CD14-positive monocyte (primary cell): ENCODE data around the gene ITGB1. TPM values are rescaled to one million over a fixed set of nuclear protein-coding genes. Genes with fewer than 3 reads are reported as not detected.

Experiments used
- DNase-seq, 3 donors: peaks; one replicate each; pipeline ENCODE4 v3.0.0-alpha.2; 2011 to 2022
- H2AFZ ChIP-seq: 2 replicates; pipeline ENCODE4 v1.6.0; 2012; ENCODE audit warnings: mild to moderate bottlenecking, low read depth, low read length, inconsistent platforms; ENCODE audit not compliant: insufficient read depth, poor library complexity, severe bottlenecking
- H3K27ac ChIP-seq, 2 donors: 1 replicate in 1 of 2; 2 replicates in 1 of 2; pipeline ENCODE4 v1.5.1; 2012 to 2013; ENCODE audit warnings: low read length in 2 of 2, control low read depth in 1 of 2, inconsistent platforms in 1 of 2, low read depth in 1 of 2, mild to moderate bottlenecking in 1 of 2
- H3K27me3 ChIP-seq, 2 donors: one replicate each; pipeline versions ENCODE4 v1.6.0 to v1.6.1; 2011 to 2013; ENCODE audit warnings: low read length in 2 of 2; ENCODE audit not compliant: control insufficient read depth in 2 of 2, insufficient read depth in 2 of 2
- H3K36me3 ChIP-seq, 2 donors: replicated peaks in 1 of 2; 1 replicate in 1 of 2; 2 replicates in 1 of 2; pipeline versions ENCODE4 v1.5.1 to v1.6.1; 2012 to 2013; ENCODE audit warnings: low read length in 2 of 2, control low read depth in 1 of 2, inconsistent platforms in 1 of 2, mild to moderate bottlenecking in 1 of 2; ENCODE audit not compliant: insufficient read depth in 2 of 2, control insufficient read depth in 1 of 2
- H3K4me1 ChIP-seq, 2 donors: 1 replicate in 1 of 2; 2 replicates in 1 of 2; pipeline versions ENCODE4 v1.5.1 to v1.6.1; 2012 to 2013; ENCODE audit warnings: low read length in 2 of 2, control low read depth in 1 of 2, inconsistent platforms in 1 of 2, mild to moderate bottlenecking in 1 of 2, moderate library complexity in 1 of 2; ENCODE audit not compliant: insufficient read depth in 2 of 2, control insufficient read depth in 1 of 2
- H3K4me2 ChIP-seq: replicated peaks from 2 replicates; pipeline ENCODE3; 2012; ENCODE audit warnings: low read length, moderate library complexity, mild to moderate bottlenecking; ENCODE audit not compliant: poor library complexity, severe bottlenecking; ENCODE audit errors: extremely low read depth
- H3K4me3 ChIP-seq, 3 experiments: fragments of 200-600 bp in 1 of 3; sonication (generic) in 1 of 3; replicated peaks in 1 of 3; 1 replicate in 2 of 3; 2 replicates in 1 of 3; pipeline ENCODE4 v1.5.1; 2011 to 2013; ENCODE audit warnings: low read length in 3 of 3, mild to moderate bottlenecking in 3 of 3, control low read depth in 2 of 3, low read depth in 2 of 3, inconsistent platforms in 1 of 3, moderate library complexity in 1 of 3
- H3K79me2 ChIP-seq: 2 replicates; pipeline ENCODE4 v1.6.0; 2012; ENCODE audit warnings: mild to moderate bottlenecking, control low read depth, inconsistent platforms, low read length, moderate library complexity; ENCODE audit not compliant: insufficient read depth
- H3K9ac ChIP-seq: 2 replicates; pipeline ENCODE4 v1.6.0; 2017; ENCODE audit warnings: low read length, mild to moderate bottlenecking; ENCODE audit not compliant: insufficient read depth, poor library complexity, severe bottlenecking
- H3K9me3 ChIP-seq, 2 donors: replicated peaks in 1 of 2; 1 replicate in 1 of 2; 2 replicates in 1 of 2; pipeline versions ENCODE4 v1.5.1 to v1.6.1; 2012 to 2013; ENCODE audit warnings: low read length in 2 of 2, control low read depth in 1 of 2; ENCODE audit not compliant: control insufficient read depth in 1 of 2, insufficient read depth in 1 of 2
- H4K20me1 ChIP-seq: 2 replicates; pipeline ENCODE4 v1.6.0; 2012; ENCODE audit warnings: mild to moderate bottlenecking, low read length, control low read depth, moderate library complexity; ENCODE audit not compliant: insufficient read depth
- H3K27ac Mint-ChIP-seq, 7 donors: one replicate each; pipeline ENCODE4 v1.8.0; 2020; ENCODE audit warnings: mild to moderate bottlenecking in 7 of 7, mixed read lengths in 7 of 7, moderate library complexity in 6 of 7, inconsistent platforms in 2 of 7
- H3K27me3 Mint-ChIP-seq, 3 donors: one replicate each; pipeline ENCODE4 v1.8.0; 2021 to 2022; ENCODE audit warnings: low read depth in 3 of 3, mild to moderate bottlenecking in 3 of 3, mixed read lengths in 3 of 3, moderate library complexity in 3 of 3, inconsistent platforms in 1 of 3
- H3K36me3 Mint-ChIP-seq, 2 donors: one replicate each; pipeline ENCODE4 v1.8.0; 2020; ENCODE audit warnings: mixed read lengths in 2 of 2, inconsistent platforms in 1 of 2, mild to moderate bottlenecking in 1 of 2
- H3K4me1 Mint-ChIP-seq: one replicate; pipeline ENCODE4 v1.8.0; 2020; ENCODE audit warnings: mild to moderate bottlenecking, mixed read lengths
- H3K4me3 Mint-ChIP-seq, 2 donors: one replicate each; pipeline ENCODE4 v1.8.0; 2020; ENCODE audit warnings: mild to moderate bottlenecking in 2 of 2, mixed read lengths in 2 of 2, moderate library complexity in 1 of 2
- H3K9me3 Mint-ChIP-seq, 7 donors: one replicate each; pipeline ENCODE4 v1.8.0; 2020 to 2022; ENCODE audit warnings: mixed read lengths in 7 of 7, mild to moderate bottlenecking in 6 of 7, moderate library complexity in 6 of 7, inconsistent platforms in 2 of 7
- WGBS: methylation state at CpG from one replicate; pipeline ENCODE4 v1.1.5; 2013; ENCODE audit warnings: missing lambda C conversion rate; ENCODE audit not compliant: insufficient coverage; 5-methylcytosine and 5-hydroxymethylcytosine counted together
- intact Hi-C, 2 donors: fragments of 100-400 bp; cut with micrococcal nuclease; formaldehyde crosslinking; loops; one replicate each; pipeline versions ENCODE4 v1.15.0 to v1.15.1; 2023
- polyA plus RNA-seq, 3 donors: library from polyadenylated mRNA; depleted of rRNA in 1 of 3; unstranded in 2 of 3; stranded (reverse) in 1 of 3; fragments of 300-500 nt in 2 of 3; fragments of >200 nt in 1 of 3; fragmentation: Illumina TruSeq in 2 of 3; gene quantifications; 1 replicate in 2 of 3; 2 replicates in 1 of 3; pipeline ENCODE4 v1.2.3, GENCODE V29; 2012 to 2021
- TF ChIP-seq, protein P1 (sequence below): fragments of 200-600 bp; IDR thresholded peaks from one replicate; pipeline ENCODE4 v1.8.0; 2022; ENCODE audit warnings: antibody characterized with exemption, mild to moderate bottlenecking

ITGB1 gene
- polyA plus RNA-seq, 3 donors: 58.2 to 157 (median 127) TPM

DNA sequence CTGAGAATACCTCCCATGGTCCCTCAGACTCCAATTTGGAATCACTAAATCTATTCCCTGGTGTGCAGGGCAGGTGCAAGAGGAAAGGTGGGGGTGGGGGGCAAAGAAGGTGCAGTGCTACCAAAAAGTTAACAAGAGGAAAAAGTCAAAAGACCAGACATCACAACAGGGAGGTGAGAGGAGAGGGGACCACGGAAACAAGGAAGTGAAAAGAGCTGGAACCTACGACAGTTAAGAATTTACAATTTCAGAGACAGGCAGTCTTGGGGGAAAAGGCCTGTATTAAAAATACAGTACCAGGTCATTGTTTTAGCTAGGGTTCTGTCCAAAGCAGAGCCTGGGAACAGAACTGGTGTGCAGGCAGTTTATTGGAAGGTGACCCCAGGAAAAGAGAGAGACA, 14.6 kb downstream of the ITGB1 start:
- intact Hi-C loops: no loop called here
- no peak for DNase-seq
- Histone ChIP-seq H3K27ac (peak overlapping the region in 1 of 2 donors; percentile 47), H3K27me3 (no peaks in the 10 kb centered on the region), H3K4me1 (peaks cover 26 to 36% of the 10 kb centered on the region in 2 donors), H3K4me3 (no peak overlapping the region), H3K4me2 (no peak overlapping the region), H3K9ac (no peak overlapping the region), H4K20me1 (peaks cover 100% of the 10 kb centered on the region), H3K36me3 (peaks cover 0 to 6% of the 10 kb centered on the region in 2 donors), H3K79me2 (peaks cover 97% of the 10 kb centered on the region), H2AFZ (no peak overlapping the region), H3K9me3 (no peaks in the 10 kb centered on the region)
- H3K27ac Mint-ChIP-seq: peak overlapping the region in 6 of 7 donors; percentile 18 to 81 (median 54)
- H3K9me3 Mint-ChIP-seq: no peaks in the 10 kb centered on the region
- TF ChIP-seq, protein P1, sequence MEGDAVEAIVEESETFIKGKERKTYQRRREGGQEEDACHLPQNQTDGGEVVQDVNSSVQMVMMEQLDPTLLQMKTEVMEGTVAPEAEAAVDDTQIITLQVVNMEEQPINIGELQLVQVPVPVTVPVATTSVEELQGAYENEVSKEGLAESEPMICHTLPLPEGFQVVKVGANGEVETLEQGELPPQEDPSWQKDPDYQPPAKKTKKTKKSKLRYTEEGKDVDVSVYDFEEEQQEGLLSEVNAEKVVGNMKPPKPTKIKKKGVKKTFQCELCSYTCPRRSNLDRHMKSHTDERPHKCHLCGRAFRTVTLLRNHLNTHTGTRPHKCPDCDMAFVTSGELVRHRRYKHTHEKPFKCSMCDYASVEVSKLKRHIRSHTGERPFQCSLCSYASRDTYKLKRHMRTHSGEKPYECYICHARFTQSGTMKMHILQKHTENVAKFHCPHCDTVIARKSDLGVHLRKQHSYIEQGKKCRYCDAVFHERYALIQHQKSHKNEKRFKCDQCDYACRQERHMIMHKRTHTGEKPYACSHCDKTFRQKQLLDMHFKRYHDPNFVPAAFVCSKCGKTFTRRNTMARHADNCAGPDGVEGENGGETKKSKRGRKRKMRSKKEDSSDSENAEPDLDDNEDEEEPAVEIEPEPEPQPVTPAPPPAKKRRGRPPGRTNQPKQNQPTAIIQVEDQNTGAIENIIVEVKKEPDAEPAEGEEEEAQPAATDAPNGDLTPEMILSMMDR: no peak
- peaks cover 0 to 4% (median 2%) of the 10 kb centered on the region in 3 donors for H3K27me3 Mint-ChIP-seq
- H3K4me1 Mint-ChIP-seq: peaks cover 47% of the 10 kb centered on the region
- no peak overlapping the region for H3K4me3 Mint-ChIP-seq
- 0% methylated on average over 2 of the region's 2 CpGs for WGBS
- peaks cover 12 to 17% of the 10 kb centered on the region in 2 donors for H3K36me3 Mint-ChIP-seq

DNA sequence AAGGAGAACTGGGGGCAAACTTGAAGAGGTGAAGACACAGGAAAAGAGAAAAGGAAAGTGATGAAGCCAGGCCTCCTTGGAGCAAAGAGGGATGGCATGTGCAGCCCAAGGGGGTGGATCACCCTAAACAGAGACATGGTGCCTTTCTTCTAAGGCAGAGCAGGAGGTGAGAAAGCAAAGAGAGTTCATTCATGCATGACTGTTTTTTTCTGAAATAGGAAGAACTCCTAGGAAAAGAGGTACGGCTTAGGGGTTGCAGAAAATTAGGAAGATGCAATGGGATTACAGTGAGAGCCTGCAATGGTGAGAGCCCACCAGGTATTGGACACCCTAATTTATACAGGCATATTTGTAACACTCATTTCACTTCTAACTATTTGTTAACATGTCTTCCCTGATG, 15.9 kb downstream of the ITGB1 start:
- peaks cover 8 to 20% of the 10 kb centered on the region in 2 donors for H3K36me3 Mint-ChIP-seq
- H3K9me3 Mint-ChIP-seq: no peaks in the 10 kb centered on the region
- peaks cover 100% of the 10 kb centered on the region for H4K20me1 ChIP-seq
- peaks cover 0 to 4% (median 2%) of the 10 kb centered on the region in 3 donors for H3K27me3 Mint-ChIP-seq
- peak overlapping the region in 2 of 7 donors; percentile 34 to 43 for H3K27ac Mint-ChIP-seq
- H3K4me3 Mint-ChIP-seq: no peak overlapping the region
- peaks cover 52% of the 10 kb centered on the region for H3K4me1 Mint-ChIP-seq
- H3K4me2 ChIP-seq: no peak overlapping the region
- H3K27me3 ChIP-seq: no peaks in the 10 kb centered on the region
- peaks cover 96% of the 10 kb centered on the region for H3K79me2 ChIP-seq
- TF ChIP-seq, protein P1: no peak
- H3K9ac ChIP-seq: no peak overlapping the region
- H3K27ac ChIP-seq: no peak overlapping the region
- no peak for DNase-seq
- H3K4me1 ChIP-seq: peaks cover 32 to 45% of the 10 kb centered on the region in 2 donors
- intact Hi-C loops: no loop called here
- no peak overlapping the region for H3K4me3 ChIP-seq
- H2AFZ ChIP-seq: no peak overlapping the region
- WGBS: 83% methylated on average over 1 of the region's 1 CpG
- no peaks in the 10 kb centered on the region for H3K9me3 ChIP-seq
- H3K36me3 ChIP-seq: peaks cover 0 to 6% of the 10 kb centered on the region in 2 donors
